Pulmonary artery endothelial cell (primary cell): ENCODE results near the gene RPL13. TPM values are rescaled to one million over a fixed set of nuclear protein-coding genes. Genes with fewer than 3 reads are reported as not detected.
A peak's percentile ranks its signal among the peaks of the same experiment; 100 is the strongest.

Experiments used
- DNase-seq: peaks from one replicate; pipeline ENCODE4 v3.0.0-alpha.2; 2011; ENCODE audit warnings: low read depth, low spot score
- total RNA-seq: library from RNA; depleted of rRNA; stranded (reverse); fragments of >200 nt; gene quantifications from 2 replicates; pipeline ENCODE4 v1.2.3, GENCODE V29; 2014

The RPL13 gene
- total RNA-seq, 1 donor from 2014 or later: 3,609 TPM

GRCh38 chr16:89545044-89545830 is 15.2 kb upstream of the RPL13 start:
- DNase-seq: no peak

GRCh38 chr16:89545831-89546574 is 14.5 kb upstream of the RPL13 start:
- DNase-seq: no peak

- no peak for DNase-seq
These were observed 13.7 kb upstream of the RPL13 start for GRCh38 chr16:89546781-89547180.

GRCh38 chr16:89547291-89547690 is 13.2 kb upstream of the RPL13 start:
- DNase-seq: no peak

- no peak for DNase-seq
These were observed 12.6 kb upstream of the RPL13 start for GRCh38 chr16:89547860-89548259.

GRCh38 chr16:89548344-89549006 is 12.0 kb upstream of the RPL13 start:
- no peak for DNase-seq

GRCh38 chr16:89549007-89549700 is 11.3 kb upstream of the RPL13 start:
- DNase-seq: no peak

GRCh38 chr16:89550421-89551007 is 10.0 kb upstream of the RPL13 start:
- no peak for DNase-seq

- no peak for DNase-seq
These were observed 8.2 kb upstream of the RPL13 start for GRCh38 chr16:89552329-89552728.

- DNase-seq: no peak
These were observed 7.6 kb upstream of the RPL13 start for GRCh38 chr16:89552913-89553312.

- no peak for DNase-seq
These were observed 6.7 kb upstream of the RPL13 start for GRCh38 chr16:89553733-89554132.

GRCh38 chr16:89554343-89554742 is 6.1 kb upstream of the RPL13 start:
- no peak for DNase-seq

- no peak for DNase-seq
These were observed 5.2 kb upstream of the RPL13 start for GRCh38 chr16:89555265-89555664.

GRCh38 chr16:89555780-89556179 is 4.7 kb upstream of the RPL13 start:
- DNase-seq: no peak

GRCh38 chr16:89556750-89557689 is 3.5 kb upstream of the RPL13 start:
- peak; percentile 55 for DNase-seq

GRCh38 chr16:89557690-89558490 is 2.6 kb upstream of the RPL13 start:
- no peak for DNase-seq

GRCh38 chr16:89561142-89561883 is 831 bp downstream of the RPL13 start:
- DNase-seq: no peak

- DNase-seq: no peak
These were observed 1.6 kb downstream of the RPL13 start for GRCh38 chr16:89561884-89562599.
